Measurements from ENCODE around the gene CFAP299. TPM values are rescaled to one million over a fixed set of nuclear protein-coding genes. Genes with fewer than 3 reads are reported as not detected.
A peak's percentile ranks its signal among the peaks of the same experiment; 100 is the strongest.

Gene CFAP299
- total and polyA plus RNA-seq, 9 of the 15 experiments (the other 6 are each of a cell fraction or from before 2014, with no cell fraction given): 0.09 to 3.0 (median 0.76) TPM

- TF ChIP-seq KDM2B (CRISPR knock-in tag; IDR thresholded peaks at IDR 0.05): 0 out of 2 replicates have a peak, but pooled peaks have one; percentile 31
- TF ChIP-seq ATF1 (CRISPR knock-in tag; IDR thresholded peaks at IDR 0.05): no peak
- peak; percentile 58 for TF ChIP-seq ATF1 (tag; IDR thresholded peaks at IDR 0.05)
- TF ChIP-seq ZNF436 (CRISPR knock-in tag; IDR thresholded peaks at IDR 0.05): no peak
- TF ChIP-seq XRCC5 (IDR thresholded peaks at IDR 0.05; ENCODE audit: low read depth, low read length): 0 out of 2 replicates have a peak, but pooled peaks have one; percentile 19
- peak; percentile 57 for TF ChIP-seq ELF1 (tag; IDR thresholded peaks at IDR 0.05)
- no peak for TF ChIP-seq NCOR1 (IDR thresholded peaks at IDR 0.05)
- no peak for TF ChIP-seq ELK1 (CRISPR knock-in tag; IDR thresholded peaks at IDR 0.05)
- no peak for TF ChIP-seq TCFL5 (CRISPR knock-in tag; conservative IDR thresholded peaks at IDR 0.05)
- peak; percentile 76; the same call in 1 of the 2 replicates for TF ChIP-seq SAFB (IDR thresholded peaks at IDR 0.05; ENCODE audit: borderline replicate concordance, low read depth, low read length)
- no peak for TF ChIP-seq GTF3C2 (IDR thresholded peaks at IDR 0.05; ENCODE audit: borderline replicate concordance, extremely low read depth, insufficient read length)
- no peak for TF ChIP-seq CREBBP (IDR thresholded peaks at IDR 0.05; ENCODE audit: low read depth, low read length)
- no peak for TF ChIP-seq RBM22 (IDR thresholded peaks at IDR 0.05; ENCODE audit: low read depth, low read length, poor library complexity, severe bottlenecking)
- TF ChIP-seq NONO (IDR thresholded peaks at IDR 0.05; ENCODE audit: low read depth in 2 of 2, low read length in 1 of 2): peak in 1 of 2 experiments; percentile 35; a peak in 1 of 4 replicates
- no peak for TF ChIP-seq KLF6 (CRISPR knock-in tag; IDR thresholded peaks at IDR 0.05; ENCODE audit: borderline replicate concordance)
- peak; percentile 75; the same call in 1 of the 2 replicates for TF ChIP-seq L3MBTL2 (IDR thresholded peaks at IDR 0.05)
- TF ChIP-seq NCOA6 (IDR thresholded peaks at IDR 0.05): no peak
- peak in 1 of 2 experiments; percentile 25; a peak in 3 of 4 replicates for TF ChIP-seq NRF1 (conservative IDR thresholded peaks at IDR 0.05 in 1 of 2, IDR thresholded peaks at IDR 0.05 in 1 of 2)
- TF ChIP-seq PCBP2 (IDR thresholded peaks at IDR 0.05; ENCODE audit: low read depth, low read length, poor library complexity, severe bottlenecking): no peak
- TF ChIP-seq IRF9 (tag; IDR thresholded peaks at IDR 0.05): no peak
- no peak for TF ChIP-seq ZNF23 (CRISPR knock-in tag; IDR thresholded peaks at IDR 0.05)
- no peak for TF ChIP-seq BCOR (IDR thresholded peaks at IDR 0.05)
- no peak for TF ChIP-seq ZBTB2 (IDR thresholded peaks at IDR 0.05)
These were observed at the start of gene CFAP299 (continued) for GRCh38 chr4:80335554-80336358.

Measured in K562 (cell line).